Nephron progenitor cell (in vitro differentiated cells): ENCODE data around the gene CHRD.

ENCODE experiments used
- DNase-seq: peaks from one replicate; pipeline ENCODE4 v3.0.0; 2021
- H3K27ac Mint-ChIP-seq: 2 replicates; pipeline ENCODE4 v1.8.0; 2021; ENCODE audit warnings: mild to moderate bottlenecking, moderate library complexity, mixed read lengths
- H3K27me3 Mint-ChIP-seq: 2 replicates; pipeline ENCODE4 v1.8.0; 2021; ENCODE audit warnings: mild to moderate bottlenecking, low read depth, mixed read lengths; ENCODE audit not compliant: poor library complexity
- H3K36me3 Mint-ChIP-seq: 2 replicates; pipeline ENCODE4 v1.8.0; 2021; ENCODE audit warnings: low read depth, mixed read lengths
- H3K4me1 Mint-ChIP-seq: 2 replicates; pipeline ENCODE4 v1.8.0; 2021; ENCODE audit warnings: mixed read lengths
- H3K4me3 Mint-ChIP-seq: 2 replicates; pipeline ENCODE4 v1.8.0; 2021; ENCODE audit warnings: mild to moderate bottlenecking, moderate library complexity, mixed read lengths
- H3K9me3 Mint-ChIP-seq: 2 replicates; pipeline ENCODE4 v1.8.0; 2021; ENCODE audit warnings: mild to moderate bottlenecking, moderate library complexity, mixed read lengths
- CTCF ChIP-seq: fragments of 200-600 bp; sonication (generic); IDR thresholded peaks from 2 replicates; pipeline ENCODE4 v1.5.0; 2021; ENCODE audit warnings: antibody characterized with exemption

CHRD gene

GRCh38 chr3:184354121-184354728, 25.6 kb upstream of the CHRD start:
- Mint-ChIP-seq H3K27ac (no peak overlapping the region), H3K36me3 (peaks cover 18% of the 10 kb centered on the region), H3K4me1 (peaks cover 37% of the 10 kb centered on the region), H3K9me3 (no peaks in the 10 kb centered on the region), H3K4me3 (no peak overlapping the region), H3K27me3 (peaks cover 3% of the 10 kb centered on the region)
- DNase-seq, result peak; percentile 82
- TF ChIP-seq CTCF, result peak; percentile 70

GRCh38 chr3:184354754-184355153, 25.1 kb upstream of the CHRD start:
- no peak overlapping the region for H3K4me3 Mint-ChIP-seq
- DNase-seq, result no peak
- H3K27me3 Mint-ChIP-seq, result peaks cover 3% of the 10 kb centered on the region
- H3K9me3 Mint-ChIP-seq, result no peaks in the 10 kb centered on the region
- H3K27ac Mint-ChIP-seq, result no peak overlapping the region
- TF ChIP-seq CTCF, result no peak
- peaks cover 41% of the 10 kb centered on the region for H3K4me1 Mint-ChIP-seq
- peaks cover 18% of the 10 kb centered on the region for H3K36me3 Mint-ChIP-seq

- DNase-seq, result no peak
- Mint-ChIP-seq H3K27ac (peak overlapping the region; percentile 58), H3K27me3 (peaks cover 10% of the 10 kb centered on the region), H3K4me3 (no peak overlapping the region), H3K4me1 (peaks cover 48% of the 10 kb centered on the region), H3K9me3 (no peaks in the 10 kb centered on the region), H3K36me3 (peaks cover 18% of the 10 kb centered on the region)
- no peak for TF ChIP-seq CTCF
Measured at GRCh38 chr3:184355261-184356040, 24.4 kb upstream of the CHRD start.

- no peak for DNase-seq
- no peak for TF ChIP-seq CTCF
- no peaks in the 10 kb centered on the region for H3K9me3 Mint-ChIP-seq
- peaks cover 8% of the 10 kb centered on the region for H3K27me3 Mint-ChIP-seq
- H3K27ac Mint-ChIP-seq, result no peak overlapping the region
- no peak overlapping the region for H3K4me3 Mint-ChIP-seq
- H3K36me3 Mint-ChIP-seq, result peaks cover 14% of the 10 kb centered on the region
- H3K4me1 Mint-ChIP-seq, result peaks cover 37% of the 10 kb centered on the region
Measured at GRCh38 chr3:184357248-184358123, 22.4 kb upstream of the CHRD start.

GRCh38 chr3:184358124-184358767, 21.6 kb upstream of the CHRD start:
- peaks cover 37% of the 10 kb centered on the region for H3K4me1 Mint-ChIP-seq
- no peak overlapping the region for H3K27ac Mint-ChIP-seq
- H3K4me3 Mint-ChIP-seq, result no peak overlapping the region
- H3K9me3 Mint-ChIP-seq, result no peaks in the 10 kb centered on the region
- H3K36me3 Mint-ChIP-seq, result peaks cover 14% of the 10 kb centered on the region
- H3K27me3 Mint-ChIP-seq, result peaks cover 8% of the 10 kb centered on the region
- no peak for TF ChIP-seq CTCF
- no peak for DNase-seq
